Activated naive CD4-positive, alpha-beta T cell treated with anti-CD3 and anti-CD28 coated beads, Interleukin-2, amount 50 U/mL, for 72 hours (primary cell): Measurements from ENCODE around the gene SEL1L3. TPM values are rescaled to one million over a fixed set of nuclear protein-coding genes. Genes with fewer than 3 reads are reported as not detected.

Experiments used
- ATAC-seq, 2 donors: fragments of 150-1000 bp; cut with Tn5 transposase; 2 replicates each; pipeline ENCODE4 v1.10.0; 2021; ENCODE audit warnings: mild to moderate bottlenecking in 2 of 2, moderate library complexity in 2 of 2
- DNase-seq, 2 donors: peaks; one replicate each; pipeline ENCODE4 v3.0.0; 2021 to 2022; ENCODE audit warnings: low spot score in 2 of 2
- H3K27ac Mint-ChIP-seq, 2 donors: one replicate each; pipeline ENCODE4 v1.8.0; 2022; ENCODE audit warnings: mild to moderate bottlenecking in 2 of 2, mixed read lengths in 2 of 2
- H3K36me3 Mint-ChIP-seq, 2 donors: one replicate each; pipeline ENCODE4 v1.8.0; 2022; ENCODE audit warnings: mixed read lengths in 2 of 2
- H3K9me3 Mint-ChIP-seq, 2 donors: one replicate each; pipeline ENCODE4 v1.8.0; 2022; ENCODE audit warnings: mixed read lengths in 2 of 2
- total RNA-seq, 2 donors: library from RNA; stranded (reverse); gene quantifications; one replicate each; pipeline ENCODE4 v1.2.3, GENCODE V29; 2022

SEL1L3 gene
- total RNA-seq, 2 donors from 2014 or later = 32.8 to 44.3 TPM

GRCh38 chr4:25767877-25768725, 94.7 kb downstream of the SEL1L3 start:
- no peak for ATAC-seq
- DNase-seq = no peak
- H3K27ac Mint-ChIP-seq = no peak overlapping the region
- peaks cover 9 to 18% of the 10 kb centered on the region in 2 donors for H3K36me3 Mint-ChIP-seq
- no peaks in the 10 kb centered on the region for H3K9me3 Mint-ChIP-seq

GRCh38 chr4:25760518-25761157, 102.2 kb downstream of the SEL1L3 start:
- peaks cover 25 to 48% of the 10 kb centered on the region in 2 donors for H3K36me3 Mint-ChIP-seq
- no peak overlapping the region for H3K27ac Mint-ChIP-seq
- H3K9me3 Mint-ChIP-seq = no peaks in the 10 kb centered on the region
- ATAC-seq (no peak), DNase-seq (no peak)

- peaks cover 25 to 53% of the 10 kb centered on the region in 2 donors for H3K36me3 Mint-ChIP-seq
- ATAC-seq = no peak
These were observed 102.7 kb downstream of the SEL1L3 start for GRCh38 chr4:25760048-25760447.

DNA sequence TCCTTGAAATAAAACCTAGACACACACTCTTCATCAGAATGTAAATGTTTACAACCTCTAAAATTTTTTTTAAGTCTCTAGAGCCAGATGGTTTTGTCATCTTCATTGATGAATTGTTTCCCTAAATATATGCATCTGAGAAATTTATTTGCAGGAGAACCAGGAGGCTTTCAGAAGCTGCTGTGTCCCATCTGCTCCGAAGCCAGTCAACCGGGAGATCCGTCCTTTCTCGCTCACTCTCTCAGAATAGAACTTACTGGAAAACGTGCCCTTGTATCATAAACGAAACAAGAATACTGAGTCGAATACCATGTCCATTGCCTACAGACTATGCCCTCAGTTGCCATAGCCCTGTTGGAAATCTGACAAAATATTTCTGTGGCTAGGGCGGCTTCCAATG, 103.7 kb downstream of the SEL1L3 start:
- peaks cover 25 to 45% of the 10 kb centered on the region in 2 donors for H3K36me3 Mint-ChIP-seq
- no peak for ATAC-seq

More at GRCh38 chr4:25760048-25760447, 102.7 kb downstream of the SEL1L3 start:
- no peak overlapping the region for H3K27ac Mint-ChIP-seq
- DNase-seq = no peak
- no peaks in the 10 kb centered on the region for H3K9me3 Mint-ChIP-seq

GRCh38 chr4:25757452-25757851, 105.3 kb downstream of the SEL1L3 start:
- no peak overlapping the region for H3K27ac Mint-ChIP-seq
- peaks cover 20 to 34% of the 10 kb centered on the region in 2 donors for H3K36me3 Mint-ChIP-seq
- no peak for DNase-seq

More for the DNA sequence above, 103.7 kb downstream of the SEL1L3 start:
- no peak overlapping the region for H3K27ac Mint-ChIP-seq
- DNase-seq = no peak
- no peaks in the 10 kb centered on the region for H3K9me3 Mint-ChIP-seq

DNA sequence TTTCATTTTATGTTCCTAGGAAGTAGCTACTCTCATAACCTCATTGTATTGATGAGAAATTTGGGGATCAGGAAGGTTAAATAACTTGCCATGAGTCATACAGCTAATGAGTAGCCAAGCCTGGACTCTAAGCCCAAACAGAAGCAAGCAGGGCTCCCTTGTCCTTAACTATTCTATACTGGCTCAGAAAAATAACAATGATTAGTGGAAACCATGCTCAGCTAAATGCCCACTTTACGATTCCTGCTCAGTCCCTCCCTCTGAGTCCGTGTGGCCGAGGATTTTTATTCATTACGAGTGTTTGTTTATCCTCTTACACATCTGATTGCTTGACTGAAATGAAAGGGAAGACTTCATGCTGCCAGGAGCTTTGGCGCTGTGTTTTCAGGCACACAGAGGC, 106.3 kb downstream of the SEL1L3 start:
- Mint-ChIP-seq H3K27ac (no peak overlapping the region), H3K9me3 (no peaks in the 10 kb centered on the region), H3K36me3 (peaks cover 20 to 34% of the 10 kb centered on the region in 2 donors)
- no peak for DNase-seq
- no peak for ATAC-seq

More at GRCh38 chr4:25757452-25757851, 105.3 kb downstream of the SEL1L3 start:
- H3K9me3 Mint-ChIP-seq = no peaks in the 10 kb centered on the region
- ATAC-seq = no peak

DNA sequence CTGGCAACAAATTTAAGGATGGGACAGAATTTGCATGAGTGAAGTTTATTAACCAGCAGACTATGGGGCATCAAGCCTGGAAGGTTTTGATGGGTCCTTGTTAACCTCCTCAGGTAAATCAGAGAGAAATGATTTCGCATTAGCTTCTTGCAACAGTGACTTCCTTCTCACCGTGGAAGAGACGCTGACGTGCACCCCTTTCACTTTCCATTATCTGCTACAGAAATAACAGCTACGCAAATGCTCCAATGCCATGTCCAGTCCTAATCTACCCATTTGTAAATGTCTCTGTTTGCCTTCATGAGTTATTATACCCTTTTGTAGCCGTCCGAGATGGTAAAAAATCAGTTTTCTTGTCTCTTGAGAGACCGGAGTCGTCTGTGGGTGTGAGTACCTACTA, 106.9 kb downstream of the SEL1L3 start:
- Mint-ChIP-seq H3K36me3 (peaks cover 16 to 29% of the 10 kb centered on the region in 2 donors), H3K9me3 (no peaks in the 10 kb centered on the region), H3K27ac (no peak overlapping the region)
- DNase-seq (no peak), ATAC-seq (no peak)

- no peak overlapping the region for H3K27ac Mint-ChIP-seq
- H3K9me3 Mint-ChIP-seq = no peaks in the 10 kb centered on the region
- ATAC-seq (no peak), DNase-seq (no peak)
- H3K36me3 Mint-ChIP-seq = peaks cover 0 to 12% of the 10 kb centered on the region in 2 donors
These were observed 109.5 kb downstream of the SEL1L3 start for GRCh38 chr4:25753239-25753638.

DNA sequence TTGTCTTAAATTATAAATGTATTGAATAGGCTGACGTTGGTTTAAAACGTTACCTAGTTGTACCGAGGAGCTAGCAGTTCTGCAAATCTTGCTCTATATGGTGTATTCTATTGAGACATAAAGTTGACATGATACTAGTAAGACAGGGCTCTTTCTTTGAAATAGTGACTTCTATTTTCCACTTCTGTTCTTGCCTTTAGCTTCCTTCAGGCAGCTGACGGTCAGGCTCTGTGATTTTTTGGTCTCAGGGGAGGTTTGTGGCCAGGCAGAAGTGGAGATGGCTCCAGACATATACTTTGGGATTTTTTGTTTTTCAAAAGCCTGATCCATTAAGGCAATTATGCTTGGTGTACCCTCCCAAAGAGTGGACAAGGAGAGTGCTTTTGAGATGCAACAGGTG, 111.9 kb downstream of the SEL1L3 start:
- ATAC-seq = no peak
- peaks cover 0 to 6% of the 10 kb centered on the region in 2 donors for H3K36me3 Mint-ChIP-seq
- no peaks in the 10 kb centered on the region for H3K9me3 Mint-ChIP-seq
- DNase-seq = no peak
- H3K27ac Mint-ChIP-seq = peak overlapping the region in 1 of 2 donors; percentile 19

DNA sequence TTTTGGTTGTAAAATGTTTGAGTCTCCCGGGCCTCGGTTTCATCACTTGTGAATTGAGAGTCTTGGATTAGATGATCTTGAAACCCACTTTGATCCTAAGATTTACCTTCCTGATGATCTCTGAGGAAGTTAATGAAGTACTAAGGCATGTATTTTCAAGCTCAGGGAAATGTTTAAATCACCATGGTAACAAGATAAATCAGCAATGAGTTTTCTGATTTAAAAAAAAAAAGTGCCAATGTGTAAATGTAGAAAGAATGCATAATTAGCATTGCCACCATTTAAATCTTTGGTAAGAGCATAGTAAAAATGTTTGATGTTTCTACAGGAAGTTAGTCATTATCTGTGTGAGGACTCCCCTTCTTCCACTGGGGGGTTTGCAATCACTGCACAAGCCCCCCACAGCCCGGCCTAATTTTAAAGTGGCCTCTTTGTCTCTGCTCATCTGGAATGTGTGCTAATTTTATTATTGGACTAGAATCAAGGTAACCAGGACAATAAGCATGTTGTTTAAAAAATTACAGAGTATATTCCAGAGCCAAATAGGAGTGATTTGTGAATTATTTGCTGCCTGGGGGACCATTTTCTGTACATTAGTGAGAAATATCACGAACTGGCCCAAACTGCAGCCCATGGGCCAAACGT, 113.5 kb downstream of the SEL1L3 start:
- ATAC-seq (no peak), DNase-seq (no peak)
- no peak overlapping the region for H3K27ac Mint-ChIP-seq
- no peaks in the 10 kb centered on the region for H3K9me3 Mint-ChIP-seq
- no peaks in the 10 kb centered on the region for H3K36me3 Mint-ChIP-seq

DNA sequence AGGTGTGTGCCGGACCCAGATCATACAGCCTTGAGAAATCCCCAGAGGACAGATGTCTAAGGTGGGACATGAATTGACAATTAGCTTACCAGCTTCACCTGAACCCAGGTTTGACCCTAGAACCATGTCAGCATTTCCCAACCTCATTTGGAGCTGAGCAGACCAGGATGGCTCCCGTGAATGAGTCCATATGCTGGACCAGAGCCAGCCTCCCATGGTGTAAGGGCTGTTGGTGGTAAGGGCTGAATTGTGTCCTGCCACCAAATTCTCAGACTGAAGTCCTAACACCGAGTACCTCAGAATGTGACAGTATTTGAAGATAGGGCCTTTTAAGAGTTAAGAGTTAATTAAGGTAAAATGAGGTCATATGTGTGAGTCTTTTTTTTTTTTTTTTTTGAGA, 118.8 kb downstream of the SEL1L3 start:
- Mint-ChIP-seq H3K9me3 (no peaks in the 10 kb centered on the region), H3K27ac (no peak overlapping the region), H3K36me3 (no peaks in the 10 kb centered on the region)
- ATAC-seq (no peak), DNase-seq (no peak)

- Mint-ChIP-seq H3K27ac (no peak overlapping the region), H3K36me3 (no peaks in the 10 kb centered on the region), H3K9me3 (peaks cover 0 to 5% of the 10 kb centered on the region in 2 donors)
- ATAC-seq (no peak), DNase-seq (no peak)
These were observed 133.2 kb downstream of the SEL1L3 start for GRCh38 chr4:25729564-25729963.

- Mint-ChIP-seq H3K36me3 (no peaks in the 10 kb centered on the region), H3K9me3 (peaks cover 0 to 5% of the 10 kb centered on the region in 2 donors), H3K27ac (no peak overlapping the region)
- ATAC-seq (no peak), DNase-seq (no peak)
These were observed 133.9 kb downstream of the SEL1L3 start for GRCh38 chr4:25728886-25729285.

DNA sequence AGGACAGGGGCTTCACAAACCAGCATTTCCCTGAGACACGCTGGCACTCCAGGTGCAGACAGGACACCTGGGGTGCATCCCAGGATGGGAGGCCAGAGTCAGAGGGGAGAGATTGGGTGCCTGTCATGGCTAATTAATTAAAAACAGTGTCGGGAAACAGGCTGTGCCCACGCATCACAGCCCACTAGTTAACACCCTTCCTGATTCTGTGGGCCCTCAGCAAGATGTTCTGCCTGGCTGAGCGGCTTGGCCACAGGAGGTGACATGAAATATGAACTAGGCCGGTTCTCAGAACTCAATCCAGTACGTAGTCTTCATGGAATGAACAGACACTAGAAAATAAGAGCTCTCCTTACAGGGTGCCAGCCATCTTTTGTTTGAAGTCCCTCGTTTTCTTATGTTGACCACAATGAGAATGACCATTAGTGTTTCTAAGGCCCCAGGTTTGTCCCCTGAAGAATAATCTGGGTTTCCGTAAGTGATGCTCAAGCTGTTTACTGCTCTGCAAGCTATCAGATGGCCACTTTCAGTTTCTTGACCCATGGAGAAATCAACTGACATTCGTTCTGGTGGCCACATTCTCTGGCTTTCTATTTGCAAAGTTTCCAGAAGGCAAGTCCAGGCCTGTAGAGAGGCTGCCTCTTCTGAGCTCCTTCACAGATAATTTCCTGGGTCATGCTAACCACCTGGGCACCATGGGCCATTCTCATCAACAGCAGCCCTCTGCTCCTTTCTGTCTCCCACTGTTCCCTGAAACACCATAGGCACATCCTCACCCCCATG, 134.9 kb downstream of the SEL1L3 start:
- ATAC-seq (no peak), DNase-seq (no peak)
- no peaks in the 10 kb centered on the region for H3K36me3 Mint-ChIP-seq
- no peak overlapping the region for H3K27ac Mint-ChIP-seq
- peaks cover 0 to 5% of the 10 kb centered on the region in 2 donors for H3K9me3 Mint-ChIP-seq

DNA sequence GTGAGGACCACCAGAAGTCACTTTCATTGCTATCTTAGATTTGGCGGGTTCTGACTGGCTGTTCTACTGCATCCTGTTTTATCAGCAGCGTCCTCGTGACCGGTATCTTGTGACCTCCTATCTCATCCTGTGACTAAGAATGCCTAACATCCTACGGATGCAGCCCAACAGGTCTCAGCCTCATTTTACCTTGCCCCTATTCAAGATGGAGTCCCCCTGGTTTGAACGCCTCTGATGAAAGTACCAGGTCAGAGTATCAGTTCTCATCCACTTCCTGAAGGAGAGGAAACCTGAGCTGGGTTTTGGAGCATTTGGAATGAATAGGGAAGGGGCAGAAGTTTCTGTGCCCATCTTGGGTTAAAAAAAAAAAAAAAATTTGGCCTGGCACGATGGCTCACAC, 136.9 kb downstream of the SEL1L3 start:
- Mint-ChIP-seq H3K36me3 (no peaks in the 10 kb centered on the region), H3K9me3 (peaks cover 0 to 5% of the 10 kb centered on the region in 2 donors), H3K27ac (no peak overlapping the region)
- ATAC-seq = no peak
- DNase-seq = no peak

DNA sequence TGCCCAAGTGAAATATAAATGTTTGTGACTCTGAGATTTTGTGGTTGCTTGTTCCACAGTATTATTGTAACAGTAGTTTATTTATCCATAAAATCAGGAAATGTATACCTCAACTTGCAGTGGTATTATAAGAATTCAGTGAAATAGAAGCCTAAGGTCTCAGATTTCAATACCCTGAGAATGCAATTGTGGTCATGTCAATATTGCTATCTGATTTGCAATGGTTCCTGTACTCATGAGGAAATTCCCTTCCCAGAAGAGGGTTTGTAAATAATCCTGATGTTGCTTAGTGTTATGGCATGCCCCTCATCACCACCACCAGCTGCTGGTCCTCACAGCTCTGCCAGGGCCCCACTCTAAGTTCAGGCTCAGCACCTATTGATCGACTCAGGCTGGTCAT, 139.4 kb downstream of the SEL1L3 start:
- Mint-ChIP-seq H3K9me3 (peaks cover 0 to 5% of the 10 kb centered on the region in 2 donors), H3K27ac (no peak overlapping the region), H3K36me3 (no peaks in the 10 kb centered on the region)
- ATAC-seq (no peak), DNase-seq (no peak)
